Endothelial cell (in vitro differentiated cells): ENCODE results near the gene GALNT18. TPM values are rescaled to one million over a fixed set of nuclear protein-coding genes. Genes with fewer than 3 reads are reported as not detected.
A peak's percentile ranks its signal among the peaks of the same experiment; 100 is the strongest.

Source experiments
- DNase-seq: peaks from one replicate; pipeline ENCODE4 v3.0.0; 2021; ENCODE audit warnings: low spot score
- H3K27ac Mint-ChIP-seq: one replicate; pipeline ENCODE4 v1.8.0; 2021; ENCODE audit warnings: mixed read lengths, inconsistent platforms; ENCODE audit not compliant: unreplicated experiment
- H3K27me3 Mint-ChIP-seq: one replicate; pipeline ENCODE4 v1.8.0; 2021; ENCODE audit warnings: mild to moderate bottlenecking, moderate library complexity, mixed read lengths, inconsistent platforms; ENCODE audit not compliant: unreplicated experiment
- H3K36me3 Mint-ChIP-seq: one replicate; pipeline ENCODE4 v1.8.0; 2021; ENCODE audit warnings: mild to moderate bottlenecking, low read depth, mixed read lengths, inconsistent platforms; ENCODE audit not compliant: unreplicated experiment
- H3K4me1 Mint-ChIP-seq: one replicate; pipeline ENCODE4 v1.8.0; 2021; ENCODE audit warnings: mild to moderate bottlenecking, mixed read lengths, inconsistent platforms; ENCODE audit not compliant: unreplicated experiment
- H3K4me3 Mint-ChIP-seq: one replicate; pipeline ENCODE4 v1.8.0; 2021; ENCODE audit warnings: mild to moderate bottlenecking, mixed read lengths, inconsistent platforms; ENCODE audit not compliant: unreplicated experiment
- H3K9me3 Mint-ChIP-seq: one replicate; pipeline ENCODE4 v1.8.0; 2021; ENCODE audit warnings: mixed read lengths, inconsistent platforms; ENCODE audit not compliant: unreplicated experiment
- total RNA-seq: library from RNA; stranded (reverse); fragmentation: NEBNext Ultra II Directional; extraction: Animal tissue kit (Norgen Biotek cat#: 25700); gene quantifications from one replicate; pipeline ENCODE4 v1.2.1, GENCODE V29; 2021; ENCODE audit not compliant: unreplicated experiment
- TF ChIP-seq, protein P1 (sequence below): fragments of 200-600 bp; sonication (generic); IDR thresholded peaks from one replicate; pipeline ENCODE4 v1.5.0; 2021; ENCODE audit warnings: antibody characterized with exemption; ENCODE audit not compliant: unreplicated experiment

Gene GALNT18
- total RNA-seq, 1 donor from 2014 or later: 87.6 TPM

GRCh38 chr11:11620921-11621572 lies 758 bp downstream of the GALNT18 start:
- H3K4me3 Mint-ChIP-seq: peak overlapping the region; percentile 98
- TF ChIP-seq, protein P1, sequence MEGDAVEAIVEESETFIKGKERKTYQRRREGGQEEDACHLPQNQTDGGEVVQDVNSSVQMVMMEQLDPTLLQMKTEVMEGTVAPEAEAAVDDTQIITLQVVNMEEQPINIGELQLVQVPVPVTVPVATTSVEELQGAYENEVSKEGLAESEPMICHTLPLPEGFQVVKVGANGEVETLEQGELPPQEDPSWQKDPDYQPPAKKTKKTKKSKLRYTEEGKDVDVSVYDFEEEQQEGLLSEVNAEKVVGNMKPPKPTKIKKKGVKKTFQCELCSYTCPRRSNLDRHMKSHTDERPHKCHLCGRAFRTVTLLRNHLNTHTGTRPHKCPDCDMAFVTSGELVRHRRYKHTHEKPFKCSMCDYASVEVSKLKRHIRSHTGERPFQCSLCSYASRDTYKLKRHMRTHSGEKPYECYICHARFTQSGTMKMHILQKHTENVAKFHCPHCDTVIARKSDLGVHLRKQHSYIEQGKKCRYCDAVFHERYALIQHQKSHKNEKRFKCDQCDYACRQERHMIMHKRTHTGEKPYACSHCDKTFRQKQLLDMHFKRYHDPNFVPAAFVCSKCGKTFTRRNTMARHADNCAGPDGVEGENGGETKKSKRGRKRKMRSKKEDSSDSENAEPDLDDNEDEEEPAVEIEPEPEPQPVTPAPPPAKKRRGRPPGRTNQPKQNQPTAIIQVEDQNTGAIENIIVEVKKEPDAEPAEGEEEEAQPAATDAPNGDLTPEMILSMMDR: no peak
- H3K9me3 Mint-ChIP-seq: no peaks in the 10 kb centered on the region
- H3K27ac Mint-ChIP-seq: no peak overlapping the region
- H3K4me1 Mint-ChIP-seq: peaks cover 39% of the 10 kb centered on the region
- peak; percentile 29 for DNase-seq
- H3K36me3 Mint-ChIP-seq: peaks cover 8% of the 10 kb centered on the region
- peaks cover 7% of the 10 kb centered on the region for H3K27me3 Mint-ChIP-seq

DNA sequence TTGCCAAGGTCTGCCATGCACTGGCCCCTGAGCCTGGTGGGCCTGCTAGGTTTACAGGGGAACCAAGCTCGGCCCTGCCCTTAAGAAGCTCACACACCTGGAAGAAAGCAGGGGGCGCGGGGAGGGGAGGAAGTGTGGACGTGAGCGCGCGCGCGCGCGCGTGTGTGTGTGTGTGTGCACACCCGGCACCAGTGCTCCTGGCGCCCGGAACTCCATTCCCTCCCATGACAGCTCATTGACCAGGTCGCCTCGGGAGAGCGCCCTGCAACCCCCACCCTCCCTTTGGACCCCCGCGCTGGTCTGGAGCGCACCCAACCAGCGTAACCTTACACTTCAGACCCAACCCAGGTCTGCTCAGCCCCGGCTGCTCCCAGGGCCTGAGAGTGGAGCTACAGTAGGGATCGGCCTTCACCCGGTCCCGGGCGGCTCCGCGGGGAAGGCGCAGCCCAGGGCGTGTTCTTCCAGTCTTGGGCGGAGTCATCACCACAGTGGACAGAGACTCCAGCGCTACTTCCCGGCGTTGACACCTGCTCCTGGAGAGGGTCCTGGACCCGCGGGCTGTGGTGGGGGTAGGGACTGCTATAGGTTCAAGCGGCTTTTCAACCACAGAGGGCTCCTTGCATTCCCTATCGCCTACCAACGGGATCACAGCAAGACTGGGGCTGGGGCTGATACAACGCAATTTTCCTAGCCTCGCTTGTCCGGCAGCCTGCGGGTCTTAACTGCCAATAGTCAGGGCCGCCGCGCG lies 1.5 kb downstream of the GALNT18 start:
- TF ChIP-seq, protein P1: no peak
- Mint-ChIP-seq H3K4me1 (peaks cover 44% of the 10 kb centered on the region), H3K27ac (no peak overlapping the region), H3K36me3 (peaks cover 8% of the 10 kb centered on the region), H3K27me3 (peaks cover 7% of the 10 kb centered on the region), H3K4me3 (peak overlapping the region; percentile 98), H3K9me3 (no peaks in the 10 kb centered on the region)
- peak; percentile 52 for DNase-seq

GRCh38 chr11:11618973-11619435 lies 2.8 kb downstream of the GALNT18 start:
- no peak overlapping the region for H3K27ac Mint-ChIP-seq
- TF ChIP-seq, protein P1: no peak
- peaks cover 7% of the 10 kb centered on the region for H3K27me3 Mint-ChIP-seq
- peaks cover 44% of the 10 kb centered on the region for H3K4me1 Mint-ChIP-seq
- no peaks in the 10 kb centered on the region for H3K9me3 Mint-ChIP-seq
- peak; percentile 26 for DNase-seq
- H3K4me3 Mint-ChIP-seq: peak overlapping the region; percentile 98
- H3K36me3 Mint-ChIP-seq: peaks cover 13% of the 10 kb centered on the region

DNA sequence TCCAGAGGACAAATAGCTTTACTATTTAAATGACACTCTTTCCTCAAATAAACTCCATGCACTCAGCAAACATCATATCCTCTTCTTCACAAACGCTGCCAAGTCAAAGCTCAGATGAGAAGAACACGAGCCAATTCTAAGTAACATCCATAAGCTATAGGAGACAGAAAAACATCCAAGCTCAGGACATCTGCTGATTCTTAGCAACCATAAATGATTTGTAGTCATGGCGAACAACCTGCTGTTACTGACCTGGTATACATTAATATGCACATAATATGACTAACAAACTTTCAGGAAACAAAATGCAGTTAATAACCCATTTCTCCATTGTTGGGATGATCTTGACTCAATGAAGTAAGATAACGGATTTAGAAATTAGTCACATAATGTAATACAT lies 6.7 kb downstream of the GALNT18 start:
- Mint-ChIP-seq H3K4me1 (peaks cover 46% of the 10 kb centered on the region), H3K27me3 (peaks cover 7% of the 10 kb centered on the region)

More for the DNA sequence above, 6.7 kb downstream of the GALNT18 start:
- H3K36me3 Mint-ChIP-seq: peaks cover 17% of the 10 kb centered on the region
- no peak overlapping the region for H3K27ac Mint-ChIP-seq
- H3K9me3 Mint-ChIP-seq: no peaks in the 10 kb centered on the region
- DNase-seq: no peak
- TF ChIP-seq, protein P1: no peak
- no peak overlapping the region for H3K4me3 Mint-ChIP-seq
